Measurements from ENCODE around the gene PEX16.

GRCh38 chr11:45905095-45905494, 12.6 kb downstream of the PEX16 start:
- TF ChIP-seq CTCF (IDR thresholded peaks at IDR 0.05; ENCODE audit: low read length) = no peak
- TF ChIP-seq EZH2 (IDR thresholded peaks at IDR 0.05; ENCODE audit: borderline replicate concordance, low read length) = no peak

Measured in OCI-LY1 (cell line).